NCI-H146 treated with DMSO at 0.1 percent for 48 hours (cell line): Measurements from ENCODE around the gene KMT5B.

Experiments used
- DNase-seq: peaks from one replicate; lab custom pipeline; 2025; ENCODE audit not compliant: unreplicated experiment; lab: John Stamatoyannopoulos, UW

Gene KMT5B

DNA sequence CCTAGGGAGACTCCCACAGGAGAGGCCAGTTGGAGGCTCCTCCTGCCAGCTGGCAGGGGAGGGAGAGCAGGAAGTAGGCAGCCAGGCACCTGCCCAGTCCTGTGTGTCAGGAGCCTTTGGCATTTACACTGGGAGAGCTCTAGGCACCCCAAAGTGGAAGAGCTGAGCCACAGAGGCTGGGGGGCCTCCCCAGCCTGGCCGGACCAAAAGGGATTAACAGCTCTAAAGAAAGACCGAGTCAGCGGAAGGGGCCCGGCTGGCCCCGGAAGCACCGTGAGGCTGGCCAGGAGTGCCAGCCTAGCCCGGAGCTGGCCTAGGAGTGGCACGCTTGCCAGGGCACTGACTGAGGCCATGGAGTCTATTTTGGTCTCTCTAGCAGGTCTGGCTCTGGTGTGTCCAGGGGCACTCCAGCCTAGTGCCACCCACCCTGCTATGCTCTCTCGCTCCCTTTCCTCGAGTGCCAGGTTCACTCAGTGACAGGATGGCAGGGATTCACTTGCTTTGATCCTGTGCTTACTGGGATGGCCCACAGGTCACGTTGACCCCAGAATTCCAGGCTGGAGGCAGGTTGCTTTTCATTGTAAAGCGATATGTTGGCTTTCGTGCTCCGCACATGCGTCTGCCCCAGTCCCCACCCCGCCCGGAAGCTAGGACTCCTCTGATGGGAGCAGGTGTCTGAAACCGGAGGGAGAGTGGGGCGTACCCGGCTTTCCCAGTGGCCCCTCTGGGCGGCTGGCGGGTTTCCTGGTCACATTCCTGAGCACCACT is 3.3 kb upstream of the KMT5B start:
- no peak for DNase-seq

DNA sequence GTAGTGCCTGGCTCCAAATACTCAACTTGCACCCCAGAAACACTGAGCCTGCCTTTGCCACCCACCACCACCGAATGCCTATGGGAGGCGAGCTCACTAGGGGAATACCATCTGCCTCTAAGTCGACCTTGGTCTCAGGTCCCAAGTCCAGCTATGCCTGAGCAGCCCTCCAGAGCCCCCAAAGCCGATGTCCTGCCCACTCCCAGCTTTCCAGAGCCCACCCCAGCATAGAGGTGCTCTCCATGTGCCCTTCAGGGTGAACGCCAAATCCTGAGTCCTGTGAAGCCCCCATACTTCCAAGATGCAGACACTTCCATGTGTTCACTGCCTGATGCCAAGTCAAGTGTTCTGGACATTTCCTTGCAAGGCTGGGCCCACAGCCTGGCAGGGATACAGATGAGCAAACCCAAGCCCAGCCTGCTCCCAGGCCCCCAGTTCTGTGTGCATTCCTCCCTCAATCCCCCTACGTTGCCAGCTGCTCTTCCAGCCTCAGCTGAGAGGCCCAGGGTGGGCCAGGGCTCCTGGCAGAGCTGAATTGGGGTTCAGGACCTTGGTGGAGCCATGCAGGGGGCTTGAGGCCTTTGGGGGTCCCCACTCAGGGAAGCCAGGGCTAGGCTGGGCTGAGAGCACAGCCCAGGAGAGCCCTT is 2.6 kb upstream of the KMT5B start:
- DNase-seq = no peak

DNA sequence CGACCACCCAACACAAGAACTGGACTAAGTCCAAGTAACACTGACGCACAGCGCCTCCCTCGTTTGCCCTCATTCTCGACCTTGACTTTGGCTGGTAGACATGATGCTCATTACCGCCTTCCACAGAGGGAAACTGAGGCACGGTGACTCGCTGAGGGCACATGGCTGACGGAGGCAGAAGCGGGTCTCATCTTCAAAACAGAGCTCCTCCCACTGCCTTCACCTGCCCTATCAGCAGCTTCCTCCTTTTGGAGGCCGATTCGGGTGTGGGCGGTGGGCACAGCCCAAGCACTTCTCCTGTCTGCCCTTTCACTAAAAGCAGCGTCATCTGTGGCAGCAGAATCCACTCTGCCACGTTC is 2.0 kb upstream of the KMT5B start:
- DNase-seq = no peak

DNA sequence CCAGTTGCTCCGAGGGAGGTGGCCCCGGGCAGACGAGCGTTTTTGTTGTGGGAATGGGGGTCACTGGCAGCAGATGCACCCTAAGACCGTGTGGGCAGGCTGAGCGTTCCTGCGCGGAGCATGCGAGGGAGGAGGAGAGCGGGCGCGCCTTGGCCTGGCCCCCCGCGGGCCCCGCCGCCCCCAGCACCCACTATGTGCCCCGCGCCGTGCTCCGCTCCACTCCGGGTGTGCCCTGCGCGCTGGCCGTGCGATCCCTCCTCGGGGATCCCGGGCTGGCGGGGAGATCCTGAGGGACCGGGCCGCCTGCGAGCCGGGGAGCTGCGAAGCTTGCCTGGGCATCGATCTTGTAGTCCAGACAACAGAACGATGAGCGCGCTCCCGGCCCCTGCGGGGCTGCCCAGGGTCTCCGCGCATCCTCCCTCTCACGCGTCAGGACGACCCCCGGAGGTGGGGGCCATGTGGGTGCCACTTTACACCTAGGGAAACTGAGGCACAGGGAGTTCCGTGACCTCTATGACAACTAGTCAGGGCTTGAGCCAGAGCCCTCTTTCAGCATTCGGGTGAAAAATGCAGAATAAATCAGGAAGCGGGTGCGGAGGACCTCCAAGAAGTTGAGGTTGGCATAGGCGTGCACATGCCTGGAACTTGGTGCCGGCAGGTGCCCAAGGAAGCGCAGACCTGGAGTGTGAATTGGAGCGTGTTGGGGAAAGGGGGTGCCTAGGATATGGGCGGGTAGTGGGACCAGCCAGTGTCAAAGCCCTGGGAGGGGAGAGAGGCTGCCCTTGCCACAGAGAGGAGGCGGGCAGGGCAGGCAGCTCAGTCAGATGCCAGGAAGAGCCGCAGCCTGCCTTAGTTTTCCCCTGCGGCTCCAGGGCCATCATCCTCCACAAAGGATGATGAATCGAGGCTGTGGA is 1.3 kb upstream of the KMT5B start:
- no peak for DNase-seq

GRCh38 chr11:68213555-68214172 is 568 bp upstream of the KMT5B start:
- DNase-seq = peak; percentile 73

- DNase-seq = peak; percentile 46
These were observed 518 bp downstream of the KMT5B start for GRCh38 chr11:68212421-68213134.

DNA sequence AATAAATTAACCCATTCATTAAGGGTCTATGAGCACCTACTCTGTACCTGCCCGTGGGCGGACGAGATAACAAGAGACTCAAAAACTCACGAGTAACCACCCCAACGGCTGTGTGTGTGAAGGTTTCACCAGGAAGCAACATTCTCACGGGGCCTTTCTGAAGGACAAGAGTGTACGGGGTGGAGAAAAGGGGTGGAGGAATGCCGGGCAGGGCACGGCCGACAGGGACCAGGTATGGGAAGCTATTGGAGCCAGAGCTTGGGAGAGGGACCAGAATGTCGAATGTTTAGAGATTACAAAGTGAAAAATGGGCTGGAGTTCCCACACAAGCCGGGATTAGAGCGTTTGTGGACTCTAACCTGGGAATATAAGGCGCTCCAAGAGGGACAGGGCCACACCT is 1.6 kb downstream of the KMT5B start:
- DNase-seq = no peak

DNA sequence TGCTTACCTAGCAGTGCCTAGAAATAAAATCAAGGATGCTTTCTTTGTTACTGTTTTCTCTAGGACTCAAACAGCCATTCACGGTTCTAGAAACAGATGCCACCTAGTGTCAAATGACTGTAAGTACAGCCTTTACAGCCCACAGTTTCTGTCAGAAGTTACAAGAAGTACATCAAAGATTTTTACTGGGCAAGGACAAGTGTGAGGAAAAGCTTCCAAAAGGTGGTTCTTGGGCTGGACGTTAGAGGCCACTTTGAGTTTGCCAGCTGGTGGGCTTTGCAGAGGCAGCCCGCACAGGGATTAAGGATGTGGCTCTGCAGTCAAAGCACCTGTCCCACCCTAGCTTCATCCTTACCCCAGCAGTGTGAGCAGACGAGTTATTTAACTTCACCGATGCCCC is 6.9 kb downstream of the KMT5B start:
- DNase-seq = peak; percentile 36

GRCh38 chr11:68204402-68204801 is 8.7 kb downstream of the KMT5B start:
- DNase-seq = no peak

- peak; percentile 4 for DNase-seq
These were observed 10.9 kb downstream of the KMT5B start for GRCh38 chr11:68202165-68202564.

DNA sequence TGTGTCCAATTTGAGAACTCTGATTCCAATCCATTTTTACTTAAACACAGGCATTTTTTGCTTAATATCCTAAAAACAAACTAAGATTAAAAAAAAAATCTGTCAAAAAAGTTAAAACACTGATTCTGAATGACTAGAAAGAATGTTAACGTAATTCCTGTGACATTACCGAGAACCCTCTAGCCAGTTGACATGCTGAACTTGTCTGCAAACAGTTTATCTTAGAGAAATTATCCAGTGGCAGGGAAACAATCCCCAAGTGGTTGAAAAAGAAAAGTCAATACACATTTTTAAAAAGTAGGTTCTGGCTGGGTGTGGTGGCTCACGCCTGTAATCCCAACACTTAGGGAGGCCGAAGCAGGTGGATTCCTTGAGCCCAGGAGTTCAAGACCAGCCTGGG is 11.6 kb downstream of the KMT5B start:
- DNase-seq = no peak

GRCh38 chr11:68200639-68201038 is 12.5 kb downstream of the KMT5B start:
- no peak for DNase-seq

DNA sequence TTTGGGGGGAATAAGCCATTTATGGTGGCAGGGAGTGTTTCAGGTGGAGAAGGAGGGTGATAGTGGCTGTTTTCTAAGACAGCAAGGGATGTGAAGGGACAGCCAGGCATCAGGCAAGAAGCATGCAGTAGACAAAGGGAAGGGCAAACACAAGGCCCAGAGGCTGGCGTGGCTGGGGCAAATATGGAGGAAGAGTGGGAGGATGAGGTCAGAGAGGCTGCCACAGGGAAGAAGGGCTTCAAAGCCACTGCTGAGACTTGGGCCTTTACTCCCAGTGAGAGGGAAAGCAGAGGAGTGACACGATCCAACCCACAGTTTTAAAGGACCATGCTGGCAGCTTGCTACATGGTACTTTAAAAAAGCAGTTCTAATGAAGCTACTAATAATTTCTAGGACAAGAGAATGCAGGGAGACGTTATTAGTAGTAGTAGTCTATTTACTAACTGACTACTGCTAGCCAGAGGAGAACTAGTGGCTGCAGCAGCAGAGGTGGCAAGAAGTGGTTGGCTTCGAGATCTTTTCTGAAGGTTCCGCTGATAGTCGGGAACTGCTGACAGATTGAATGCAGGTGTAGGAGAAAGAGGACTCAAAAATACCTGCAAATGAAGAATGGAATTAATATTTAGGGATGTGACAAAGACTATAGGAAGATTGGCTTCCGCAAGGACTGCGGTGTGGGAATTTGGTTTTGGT is 13.7 kb downstream of the KMT5B start:
- no peak for DNase-seq

DNA sequence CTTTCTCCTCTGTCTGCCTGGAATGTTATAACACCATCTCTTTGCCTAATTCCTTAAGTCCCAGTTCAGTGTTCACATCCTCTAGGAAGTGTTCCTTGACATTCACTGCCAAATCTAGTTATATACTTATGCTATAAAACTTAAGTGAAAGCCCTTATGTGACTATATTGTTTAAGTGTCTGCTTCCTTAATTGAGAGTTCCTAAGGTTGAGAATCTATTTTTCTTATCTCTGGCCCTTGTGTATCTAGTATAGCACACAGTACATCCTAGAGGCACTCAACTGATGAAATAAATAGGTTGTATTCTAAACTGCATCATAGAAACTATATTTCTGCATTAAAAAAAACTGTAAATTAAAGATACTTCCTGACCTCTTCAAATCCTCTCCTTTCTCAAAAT is 16.9 kb downstream of the KMT5B start:
- DNase-seq = no peak

DNA sequence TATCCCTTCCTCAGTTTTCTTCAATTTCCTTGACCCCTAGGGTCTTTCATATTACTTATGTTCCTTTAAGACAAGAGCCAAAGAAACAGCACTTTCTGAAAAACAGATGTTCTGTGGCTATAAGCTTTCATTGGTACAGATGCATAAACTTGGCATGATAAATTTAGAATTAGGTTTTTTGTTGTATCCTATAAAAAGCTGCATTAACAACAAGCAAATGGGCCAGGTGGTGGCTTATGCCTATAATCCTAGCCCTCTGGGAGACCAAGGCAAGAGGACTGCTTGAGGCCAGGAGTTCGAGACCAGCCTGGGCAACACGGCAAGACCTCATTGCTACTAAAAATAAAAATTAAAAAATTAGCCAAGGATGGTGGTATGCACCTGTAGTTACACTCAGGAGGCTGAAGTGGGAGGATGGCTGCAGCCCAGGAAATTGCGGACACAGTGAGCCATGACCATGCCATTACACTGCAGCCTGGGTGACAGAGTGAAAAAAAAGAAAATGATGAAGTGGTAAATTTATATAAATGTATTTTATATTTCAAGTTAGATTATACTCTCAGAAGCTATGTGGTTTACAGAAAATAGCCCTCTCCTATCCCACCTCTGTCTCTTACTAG is 18.3 kb downstream of the KMT5B start:
- DNase-seq = no peak

DNA sequence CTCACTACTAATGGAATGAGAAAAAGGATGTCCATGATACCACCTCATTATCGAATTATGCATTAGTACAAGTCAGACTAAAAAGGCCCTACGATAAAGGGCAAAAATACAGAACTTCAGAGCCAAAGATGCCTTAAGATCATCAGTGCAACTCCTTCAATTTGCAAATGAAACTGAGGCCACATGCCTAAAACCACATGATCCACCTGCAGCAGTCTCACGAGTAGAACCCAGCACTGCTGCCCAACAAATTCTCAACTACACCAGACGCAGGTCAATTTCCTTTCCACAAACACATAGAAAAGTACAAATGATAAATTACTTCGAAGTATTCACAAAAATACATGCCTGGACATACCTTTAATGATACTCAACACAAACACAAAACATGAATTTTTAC is 20.1 kb downstream of the KMT5B start:
- no peak for DNase-seq

- DNase-seq = no peak
These were observed 21.2 kb downstream of the KMT5B start for GRCh38 chr11:68191661-68192579.

GRCh38 chr11:68189888-68190287 is 23.2 kb downstream of the KMT5B start:
- DNase-seq = no peak

DNA sequence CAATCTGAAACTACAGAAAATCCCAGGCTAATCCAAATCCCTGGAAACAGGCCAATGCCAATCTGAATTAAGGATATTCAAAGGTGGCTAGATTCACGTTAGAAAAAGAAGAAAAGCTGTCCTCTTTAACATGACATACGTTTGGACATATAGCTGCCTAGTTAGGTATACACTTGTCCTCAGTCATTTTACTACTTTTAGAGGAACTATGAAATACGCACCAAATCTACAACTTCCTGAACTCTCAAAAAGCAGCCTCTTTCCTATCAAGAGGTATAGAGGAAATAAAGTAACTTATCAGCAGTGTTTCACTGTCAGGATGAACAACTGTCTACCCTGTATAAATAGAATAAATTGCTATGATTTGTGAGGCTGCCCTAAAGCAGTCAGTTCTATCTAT is 24.0 kb downstream of the KMT5B start:
- no peak for DNase-seq
